ENCODE data around the gene FGFBP3. TPM values are rescaled to one million over a fixed set of nuclear protein-coding genes. Genes with fewer than 3 reads are reported as not detected.
A peak's percentile ranks its signal among the peaks of the same experiment; 100 is the strongest.

FGFBP3 gene
- polyA plus RNA-seq (2011; rRNA removed) (0.70 and 0.71 TPM in 2 replicates), polyA plus RNA-seq (2017; fragmentation: RNase III; extraction: RNeasy Plus Mini Kit Qiagen cat#74134 plus additional on column Dnase treatment) (2.6 to 3.2 TPM (median 2.7 TPM) in 3 replicates), polyA minus RNA-seq (2011; rRNA and poly(A)+ RNA removed) (0.39 and 0.58 TPM in 2 replicates)
- 1.4 and 1.7 TPM in 2 replicates for polyA plus RNA-seq (2012; cell fraction: cytosol; rRNA removed)
- polyA plus RNA-seq (2012; cell fraction: nucleus; rRNA removed), result 1.4 and 2.1 TPM in 2 replicates

- peak; percentile 32 for FAIRE-seq
- WGBS (ENCODE audit: missing lambda C conversion rate), result 2% methylated on average over 19 of the region's 19 CpGs
- TF ChIP-seq GATA3 (IDR thresholded peaks at IDR 0.05; ENCODE audit: borderline replicate concordance) (no peak), ZSCAN20 (CRISPR knock-in tag; IDR thresholded peaks at IDR 0.05) (no peak), PBX3 (IDR thresholded peaks at IDR 0.05) (0 out of 2 replicates have a peak, but pooled peaks have one; percentile 41), MAX (IDR thresholded peaks at IDR 0.05) (no peak; the same call in 1 of the 2 replicates)
- TF ChIP-seq, protein P1, sequence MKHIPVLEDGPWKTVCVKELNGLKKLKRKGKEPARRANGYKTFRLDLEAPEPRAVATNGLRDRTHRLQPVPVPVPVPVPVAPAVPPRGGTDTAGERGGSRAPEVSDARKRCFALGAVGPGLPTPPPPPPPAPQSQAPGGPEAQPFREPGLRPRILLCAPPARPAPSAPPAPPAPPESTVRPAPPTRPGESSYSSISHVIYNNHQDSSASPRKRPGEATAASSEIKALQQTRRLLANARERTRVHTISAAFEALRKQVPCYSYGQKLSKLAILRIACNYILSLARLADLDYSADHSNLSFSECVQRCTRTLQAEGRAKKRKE (CRISPR knock-in tag; IDR thresholded peaks at IDR 0.05; ENCODE audit: low read depth), result no peak
- DNase-seq (ENCODE audit: low read depth in 1 of 2, low spot score in 1 of 2), result peak; percentile 54 to 65
- Histone ChIP-seq H3K4me3 (peak within 1 kb of the TSS; percentile 81), H3K9me3 (no peaks in the 10 kb centered on the region), H3K4me1 (peaks cover 14% of the 10 kb centered on the region; the same call in 1 of the 3 replicates), H3K4me2 (peak within 1 kb of the TSS; percentile 88), H3K27ac (peak within 1 kb of the TSS; percentile 89 to 92)
- ChIA-PET POLR2A (interaction anchor here (0.8 to 2.8 kb wide), 5 partner anchors 14 to 151 kb away, joined by 3 to 22 read pairs (median 6); partner anchors contain the start of genes BTAF1 and TNKS2), CTCF (interaction anchor here (1.0 to 2.7 kb wide), 15 partner anchors 9 to 414 kb away, joined by 3 to 23 read pairs (median 4); partner anchors contain the start of gene BTAF1)
- ATAC-seq, result peak; percentile 63
These were observed at the start of gene FGFBP3 for GRCh38 chr10:91909117-91909677. Gene FGFBP3 (minus strand): TSS chr10:91909486. CDS start chr10:91908969, 517 bp downstream.

- DNase-seq (ENCODE audit: low read depth in 1 of 2, low spot score in 1 of 2) (no peak), FAIRE-seq (no peak), ATAC-seq (no peak)
- POLR2A ChIA-PET, result no interaction called here
- WGBS (ENCODE audit: missing lambda C conversion rate), result 96% methylated on average over 1 of the region's 1 CpG
- Histone ChIP-seq H3K4me3 (no peak overlapping the region), H3K9me3 (no peaks in the 10 kb centered on the region), H3K4me1 (0 out of 3 replicates have a peak, but pooled peaks cover 8% of the 10 kb centered on the region), H3K27ac (no peak overlapping the region), H3K4me2 (no peak overlapping the region)
- CTCF ChIA-PET, result no interaction called here
- TF ChIP-seq, protein P1 (CRISPR knock-in tag; IDR thresholded peaks at IDR 0.05; ENCODE audit: low read depth), result no peak
- no peak for TF ChIP-seq RFX5 (IDR thresholded peaks at IDR 0.05)
- no peak for TF ChIP-seq FOSL2 (IDR thresholded peaks at IDR 0.05)
- TF ChIP-seq FOSL2 (CRISPR knock-in tag; IDR thresholded peaks at IDR 0.05), result no peak
- no peak for TF ChIP-seq RCOR1 (IDR thresholded peaks at IDR 0.05; ENCODE audit: low read depth, low read length)
- TF ChIP-seq HDAC2 (IDR thresholded peaks at IDR 0.05), result no peak
- TF ChIP-seq POLR2AphosphoS2 (conservative IDR thresholded peaks at IDR 0.05; ENCODE audit: low read length), result no peak
- no peak for TF ChIP-seq RARB (CRISPR knock-in tag; IDR thresholded peaks at IDR 0.05)
- no peak for TF ChIP-seq EHF (CRISPR knock-in tag; IDR thresholded peaks at IDR 0.05)
- TF ChIP-seq, protein P2, sequence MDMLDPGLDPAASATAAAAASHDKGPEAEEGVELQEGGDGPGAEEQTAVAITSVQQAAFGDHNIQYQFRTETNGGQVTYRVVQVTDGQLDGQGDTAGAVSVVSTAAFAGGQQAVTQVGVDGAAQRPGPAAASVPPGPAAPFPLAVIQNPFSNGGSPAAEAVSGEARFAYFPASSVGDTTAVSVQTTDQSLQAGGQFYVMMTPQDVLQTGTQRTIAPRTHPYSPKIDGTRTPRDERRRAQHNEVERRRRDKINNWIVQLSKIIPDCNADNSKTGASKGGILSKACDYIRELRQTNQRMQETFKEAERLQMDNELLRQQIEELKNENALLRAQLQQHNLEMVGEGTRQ (IDR thresholded peaks at IDR 0.05), result no peak
- TF ChIP-seq TP53 (CRISPR knock-in tag; IDR thresholded peaks at IDR 0.05), result no peak
- TF ChIP-seq HMGXB4 (CRISPR knock-in tag; IDR thresholded peaks at IDR 0.05; ENCODE audit: borderline replicate concordance), result no peak
- no peak for TF ChIP-seq NR3C1 (IDR thresholded peaks at IDR 0.05)
- no peak for TF ChIP-seq CBX2 (IDR thresholded peaks at IDR 0.05; ENCODE audit: borderline replicate concordance, low read depth)
These were observed 47.8 kb upstream of the FGFBP3 start for GRCh38 chr10:91957091-91957490.

All from A549 (cell line).